ENCODE data around the gene WFDC8. TPM values are rescaled to one million over a fixed set of nuclear protein-coding genes. Genes with fewer than 3 reads are reported as not detected.
"Not testable (repeated sequence)": the region's sequence is repeated elsewhere in the genome, so short reads cannot be mapped to it uniquely, and the experiment has no call there.

Gene WFDC8
- total RNA-seq, 2 experiments from 2014 or later = not detected

DNA sequence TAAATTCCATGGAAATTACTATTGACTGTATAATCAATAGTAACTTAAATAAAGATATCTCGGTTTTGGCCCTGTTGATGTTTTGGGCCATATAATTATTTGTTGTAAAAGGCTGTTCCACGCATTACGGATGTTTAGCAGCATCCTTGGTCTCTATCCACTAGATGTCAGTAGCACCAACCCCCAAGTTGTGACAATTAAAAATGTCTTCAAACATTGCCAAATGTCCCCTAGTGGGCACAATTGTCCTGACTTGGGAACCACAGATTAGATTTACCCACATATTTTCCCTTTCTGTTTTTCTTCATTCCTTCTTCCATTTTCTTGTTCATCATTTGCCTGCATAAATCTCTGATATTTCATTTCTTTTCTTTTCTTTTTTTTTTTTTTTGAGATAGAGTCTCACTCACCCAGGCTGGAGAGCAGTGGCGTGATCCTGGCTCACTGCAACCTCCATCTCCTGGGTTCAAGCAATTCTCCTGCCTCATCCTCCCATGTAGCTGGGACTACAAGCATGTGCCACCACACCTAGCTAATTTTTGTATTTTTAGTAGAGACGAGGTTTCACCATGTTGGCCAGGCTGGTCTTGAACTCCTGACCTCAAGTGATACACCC lies 13.6 kb upstream of the WFDC8 start:
- H2AFZ ChIP-seq (ENCODE audit: low read length) = no peak overlapping the region
- ChIA-PET CTCF (ENCODE audit: unreplicated experiment) (no interaction called here), POLR2A (interaction anchor here (0.7 kb wide), 1 partner anchor 645 kb away, joined by 3 read pairs; no protein-coding TSS in a partner anchor)
- no peaks in the 10 kb centered on the region for H3K36me3 ChIP-seq (ENCODE audit: insufficient read depth, low read length)
- no peak for TF ChIP-seq EZH2phosphoT487 (IDR thresholded peaks at IDR 0.05; ENCODE audit: borderline replicate concordance, low read depth, low read length)
- TF ChIP-seq, protein P1, sequence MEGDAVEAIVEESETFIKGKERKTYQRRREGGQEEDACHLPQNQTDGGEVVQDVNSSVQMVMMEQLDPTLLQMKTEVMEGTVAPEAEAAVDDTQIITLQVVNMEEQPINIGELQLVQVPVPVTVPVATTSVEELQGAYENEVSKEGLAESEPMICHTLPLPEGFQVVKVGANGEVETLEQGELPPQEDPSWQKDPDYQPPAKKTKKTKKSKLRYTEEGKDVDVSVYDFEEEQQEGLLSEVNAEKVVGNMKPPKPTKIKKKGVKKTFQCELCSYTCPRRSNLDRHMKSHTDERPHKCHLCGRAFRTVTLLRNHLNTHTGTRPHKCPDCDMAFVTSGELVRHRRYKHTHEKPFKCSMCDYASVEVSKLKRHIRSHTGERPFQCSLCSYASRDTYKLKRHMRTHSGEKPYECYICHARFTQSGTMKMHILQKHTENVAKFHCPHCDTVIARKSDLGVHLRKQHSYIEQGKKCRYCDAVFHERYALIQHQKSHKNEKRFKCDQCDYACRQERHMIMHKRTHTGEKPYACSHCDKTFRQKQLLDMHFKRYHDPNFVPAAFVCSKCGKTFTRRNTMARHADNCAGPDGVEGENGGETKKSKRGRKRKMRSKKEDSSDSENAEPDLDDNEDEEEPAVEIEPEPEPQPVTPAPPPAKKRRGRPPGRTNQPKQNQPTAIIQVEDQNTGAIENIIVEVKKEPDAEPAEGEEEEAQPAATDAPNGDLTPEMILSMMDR (conservative IDR thresholded peaks at IDR 0.05; ENCODE audit: low read length) = peak; percentile 97
- DNase-seq (ENCODE audit: low spot score) = peak; percentile 77
- H3K27ac ChIP-seq (ENCODE audit: low read depth, low read length, poor library complexity, severe bottlenecking) = no peak overlapping the region
- H4K20me1 ChIP-seq (ENCODE audit: insufficient read depth, low read length) = no peaks in the 10 kb centered on the region
- BruUV-seq (replicated peaks) = no TSS peak
- H3K79me2 ChIP-seq (ENCODE audit: insufficient read depth, low read depth, low read length) = no peaks in the 10 kb centered on the region
- H3K9me2 ChIP-seq (ENCODE audit: insufficient read depth, low read length) = no peaks in the 10 kb centered on the region
- H3K9me3 ChIP-seq (ENCODE audit: low read length) = no peaks in the 10 kb centered on the region
- intact Hi-C loops (cut with micrococcal nuclease; ENCODE audit: unreplicated experiment) = loop anchor here (1.0 kb wide), 1 partner anchor 179 kb away; no protein-coding TSS in a partner anchor
- no peak overlapping the region for H3K4me2 ChIP-seq (ENCODE audit: low read length)
- H3K4me3 ChIP-seq (ENCODE audit: low read depth, low read length, poor library complexity, severe bottlenecking) = no peak overlapping the region
- no peaks in the 10 kb centered on the region for H3K4me1 ChIP-seq (ENCODE audit: insufficient read depth, low read length, poor library complexity, severe bottlenecking)

DNA sequence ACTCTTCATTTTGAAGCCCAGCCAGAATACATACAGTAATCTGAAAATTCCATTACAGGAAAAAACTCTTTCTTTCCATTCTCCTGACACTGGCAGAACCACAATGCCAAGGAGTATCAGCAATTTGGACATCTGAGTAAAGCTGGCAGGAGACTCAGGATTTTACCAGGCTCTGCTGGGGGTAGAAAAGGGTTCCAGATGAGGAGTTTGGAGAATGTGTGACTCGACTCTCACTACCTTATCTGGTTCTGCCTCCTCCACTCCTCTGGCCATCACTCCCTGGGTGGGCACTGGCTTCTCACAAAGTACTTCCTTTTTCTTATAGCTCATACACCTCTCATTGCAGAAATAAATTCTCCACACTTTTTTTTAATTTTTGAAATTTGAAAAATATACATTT lies 10.6 kb upstream of the WFDC8 start:
- Histone ChIP-seq H3K4me3 (ENCODE audit: low read depth, low read length, poor library complexity, severe bottlenecking) (no peak overlapping the region), H3K4me2 (ENCODE audit: low read length) (no peak overlapping the region), H4K20me1 (ENCODE audit: insufficient read depth, low read length) (no peaks in the 10 kb centered on the region), H3K4me1 (ENCODE audit: insufficient read depth, low read length, poor library complexity, severe bottlenecking) (no peaks in the 10 kb centered on the region), H3K9me2 (ENCODE audit: insufficient read depth, low read length) (no peaks in the 10 kb centered on the region), H3K36me3 (ENCODE audit: insufficient read depth, low read length) (no peaks in the 10 kb centered on the region), H3K9me3 (ENCODE audit: low read length) (no peaks in the 10 kb centered on the region), H3K27ac (ENCODE audit: low read depth, low read length, poor library complexity, severe bottlenecking) (no peak overlapping the region), H3K79me2 (ENCODE audit: insufficient read depth, low read depth, low read length) (no peaks in the 10 kb centered on the region), H2AFZ (ENCODE audit: low read length) (no peak overlapping the region)
- ChIA-PET POLR2A (no interaction called here), CTCF (ENCODE audit: unreplicated experiment) (no interaction called here)
- BruUV-seq (replicated peaks) = no TSS peak
- TF ChIP-seq EZH2phosphoT487 (IDR thresholded peaks at IDR 0.05; ENCODE audit: borderline replicate concordance, low read depth, low read length) = no peak
- TF ChIP-seq, protein P1 (conservative IDR thresholded peaks at IDR 0.05; ENCODE audit: low read length) = no peak
- intact Hi-C loops (cut with micrococcal nuclease; ENCODE audit: unreplicated experiment) = no loop called here
- DNase-seq (ENCODE audit: low spot score) = no peak

DNA sequence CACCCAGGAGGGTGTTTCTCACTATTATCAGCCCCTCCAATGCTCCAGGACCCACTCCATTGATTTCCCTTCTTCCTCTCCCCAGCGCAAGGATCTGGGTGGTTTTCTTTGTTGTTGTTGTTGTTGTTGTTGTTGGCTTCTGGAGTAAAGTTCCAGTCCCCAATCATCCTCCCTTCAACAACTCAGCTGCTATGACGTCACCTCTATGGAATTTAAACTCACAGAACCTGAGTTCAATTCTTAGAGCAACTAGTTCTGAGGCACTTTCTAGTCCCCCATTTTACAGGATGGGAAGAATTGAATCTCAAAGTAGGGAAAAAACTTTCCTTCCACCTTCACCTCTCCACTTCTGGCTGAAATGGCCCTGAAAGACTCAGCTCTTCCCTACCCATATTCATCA lies 9.7 kb upstream of the WFDC8 start:
- no peak overlapping the region for H2AFZ ChIP-seq (ENCODE audit: low read length)
- no peaks in the 10 kb centered on the region for H3K9me2 ChIP-seq (ENCODE audit: insufficient read depth, low read length)
- H3K4me1 ChIP-seq (ENCODE audit: insufficient read depth, low read length, poor library complexity, severe bottlenecking) = no peaks in the 10 kb centered on the region
- POLR2A ChIA-PET = no interaction called here
- no peaks in the 10 kb centered on the region for H3K79me2 ChIP-seq (ENCODE audit: insufficient read depth, low read depth, low read length)
- BruUV-seq (replicated peaks) = no TSS peak
- CTCF ChIA-PET (ENCODE audit: unreplicated experiment) = no interaction called here
- H4K20me1 ChIP-seq (ENCODE audit: insufficient read depth, low read length) = no peaks in the 10 kb centered on the region
- no peak overlapping the region for H3K4me3 ChIP-seq (ENCODE audit: low read depth, low read length, poor library complexity, severe bottlenecking)
- no peaks in the 10 kb centered on the region for H3K36me3 ChIP-seq (ENCODE audit: insufficient read depth, low read length)
- no peak for TF ChIP-seq EZH2phosphoT487 (IDR thresholded peaks at IDR 0.05; ENCODE audit: borderline replicate concordance, low read depth, low read length)
- TF ChIP-seq, protein P1 (conservative IDR thresholded peaks at IDR 0.05; ENCODE audit: low read length) = no peak
- H3K4me2 ChIP-seq (ENCODE audit: low read length) = no peak overlapping the region
- H3K27ac ChIP-seq (ENCODE audit: low read depth, low read length, poor library complexity, severe bottlenecking) = no peak overlapping the region
- intact Hi-C loops (cut with micrococcal nuclease; ENCODE audit: unreplicated experiment) = no loop called here
- no peaks in the 10 kb centered on the region for H3K9me3 ChIP-seq (ENCODE audit: low read length)
- DNase-seq (ENCODE audit: low spot score) = no peak

DNA sequence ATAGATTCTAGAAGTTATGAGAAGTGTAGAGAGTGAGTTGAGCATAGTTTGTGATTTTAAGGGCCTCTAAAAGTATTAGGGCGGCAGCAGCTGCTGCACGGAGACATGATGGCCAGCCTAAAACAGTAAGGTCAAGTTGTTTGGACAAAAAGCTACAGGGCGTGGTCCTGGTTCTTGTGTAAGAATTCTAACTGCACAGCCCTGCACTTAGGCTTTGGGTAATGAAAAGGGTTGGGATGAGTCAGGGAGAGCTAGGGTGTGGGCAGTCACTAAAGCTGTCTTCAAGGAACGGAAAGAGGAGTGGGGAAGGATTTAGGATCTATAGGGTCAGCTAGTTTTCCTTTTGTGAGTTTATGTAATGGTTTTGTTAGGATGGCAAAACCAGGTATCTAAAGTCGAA lies 6.9 kb upstream of the WFDC8 start:
- BruUV-seq (replicated peaks); H3K79me2 ChIP-seq (ENCODE audit: insufficient read depth, low read depth, low read length); DNase-seq (ENCODE audit: low spot score); H2AFZ ChIP-seq (ENCODE audit: low read length); H3K4me2 ChIP-seq (ENCODE audit: low read length); H4K20me1 ChIP-seq (ENCODE audit: insufficient read depth, low read length); intact Hi-C loops (cut with micrococcal nuclease; ENCODE audit: unreplicated experiment); H3K27ac ChIP-seq (ENCODE audit: low read depth, low read length, poor library complexity, severe bottlenecking); CTCF ChIA-PET (ENCODE audit: unreplicated experiment); H3K9me3 ChIP-seq (ENCODE audit: low read length); POLR2A ChIA-PET; H3K4me3 ChIP-seq (ENCODE audit: low read depth, low read length, poor library complexity, severe bottlenecking); H3K4me1 ChIP-seq (ENCODE audit: insufficient read depth, low read length, poor library complexity, severe bottlenecking); H3K36me3 ChIP-seq (ENCODE audit: insufficient read depth, low read length); H3K9me2 ChIP-seq (ENCODE audit: insufficient read depth, low read length): not testable (repeated sequence)
